Inflammatory macrophage treated with lipopolysaccharide for 1 hour (primary cell): Measurements from ENCODE around the gene EXOSC9.
"Not testable (repeated sequence)": the region's sequence is repeated elsewhere in the genome, so short reads cannot be mapped to it uniquely, and the experiment has no call there.

Experiments used
- DNase-seq, 2 donors: peaks; one replicate each; pipeline ENCODE4 v3.0.0-alpha.2; 2020 to 2022

The EXOSC9 gene

GRCh38 chr4:121800961-121801714 is at the start of gene EXOSC9:
TSS of gene EXOSC9 (plus strand) at chr4:121801323. CDS start at chr4:121801425, 102 bp downstream.
- peak; percentile 90 to 99 for DNase-seq

GRCh38 chr4:121752142-121752541 is 49.0 kb upstream of the EXOSC9 start:
- DNase-seq, result not testable (repeated sequence)

GRCh38 chr4:121758925-121759568 is 42.1 kb upstream of the EXOSC9 start:
- DNase-seq, result no peak

GRCh38 chr4:121760205-121760604 is 40.9 kb upstream of the EXOSC9 start:
- no peak for DNase-seq

GRCh38 chr4:121764303-121764701 is 36.8 kb upstream of the EXOSC9 start:
- DNase-seq, result no peak

- DNase-seq, result no peak
Observed at GRCh38 chr4:121764702-121765367, 36.3 kb upstream of the EXOSC9 start, which contains the start of gene SMIM43. TSS of gene SMIM43 (minus strand) at chr4:121765164. CDS start at chr4:121765105, 59 bp downstream.

- DNase-seq, result no peak
Observed at GRCh38 chr4:121765368-121765705, 35.8 kb upstream of the EXOSC9 start.

GRCh38 chr4:121765971-121766538 is 35.1 kb upstream of the EXOSC9 start:
- DNase-seq, result no peak

- no peak for DNase-seq
Observed at GRCh38 chr4:121767166-121767565, 34.0 kb upstream of the EXOSC9 start.

- no peak for DNase-seq
Observed at GRCh38 chr4:121769341-121769740, 31.8 kb upstream of the EXOSC9 start.

GRCh38 chr4:121771869-121772268 is 29.3 kb upstream of the EXOSC9 start:
- DNase-seq, result no peak

- DNase-seq, result no peak
Observed at GRCh38 chr4:121773883-121774282, 27.2 kb upstream of the EXOSC9 start.

GRCh38 chr4:121776610-121777401 is 24.3 kb upstream of the EXOSC9 start:
- no peak for DNase-seq

- no peak for DNase-seq
Observed at GRCh38 chr4:121777625-121778024, 23.5 kb upstream of the EXOSC9 start.

- DNase-seq, result no peak
Observed at GRCh38 chr4:121778991-121779628, 22.0 kb upstream of the EXOSC9 start.

GRCh38 chr4:121783210-121783609 is 17.9 kb upstream of the EXOSC9 start:
- peak; percentile 27 to 30 for DNase-seq

GRCh38 chr4:121784401-121784800 is 16.7 kb upstream of the EXOSC9 start:
- no peak for DNase-seq

GRCh38 chr4:121784975-121785374 is 16.1 kb upstream of the EXOSC9 start:
- DNase-seq, result no peak

- DNase-seq, result no peak
Observed at GRCh38 chr4:121785479-121785878, 15.6 kb upstream of the EXOSC9 start.

- no peak for DNase-seq
Observed at GRCh38 chr4:121786221-121786620, 14.9 kb upstream of the EXOSC9 start.

- no peak for DNase-seq
Observed at GRCh38 chr4:121788896-121789295, 12.2 kb upstream of the EXOSC9 start.

- no peak for DNase-seq
Observed at GRCh38 chr4:121789455-121789854, 11.7 kb upstream of the EXOSC9 start.
